GM19240 (cell line): ENCODE data around the gene OR11A1.
"Not testable (repeated sequence)": the region's sequence is repeated elsewhere in the genome, so short reads cannot be mapped to it uniquely, and the experiment has no call there.

Experiments used
- DNase-seq: peaks from one replicate; pipeline ENCODE4 v3.0.0; 2011; ENCODE audit warnings: low spot score; ENCODE audit not compliant: insufficient read length

Gene OR11A1

DNA sequence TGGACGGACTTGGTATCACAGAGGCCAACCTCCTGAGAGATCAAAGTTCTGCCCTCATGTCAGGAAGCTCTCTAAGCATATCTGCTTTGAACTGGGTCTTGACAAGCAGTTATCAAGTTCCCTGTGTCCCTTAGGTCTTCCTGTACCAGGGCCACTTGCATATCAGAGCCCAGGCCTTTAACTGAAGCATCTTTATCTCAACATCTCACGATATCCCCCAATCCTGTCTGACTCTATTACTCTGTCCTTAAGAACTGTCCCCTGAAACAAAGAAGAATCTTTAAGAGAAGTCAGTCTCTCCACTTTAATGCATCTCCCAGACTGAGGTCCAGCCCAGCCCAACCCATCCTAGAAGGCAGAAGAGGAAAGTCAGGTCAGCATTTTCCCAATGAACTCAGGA, 22.7 kb upstream of the OR11A1 start:
- DNase-seq = no peak

DNA sequence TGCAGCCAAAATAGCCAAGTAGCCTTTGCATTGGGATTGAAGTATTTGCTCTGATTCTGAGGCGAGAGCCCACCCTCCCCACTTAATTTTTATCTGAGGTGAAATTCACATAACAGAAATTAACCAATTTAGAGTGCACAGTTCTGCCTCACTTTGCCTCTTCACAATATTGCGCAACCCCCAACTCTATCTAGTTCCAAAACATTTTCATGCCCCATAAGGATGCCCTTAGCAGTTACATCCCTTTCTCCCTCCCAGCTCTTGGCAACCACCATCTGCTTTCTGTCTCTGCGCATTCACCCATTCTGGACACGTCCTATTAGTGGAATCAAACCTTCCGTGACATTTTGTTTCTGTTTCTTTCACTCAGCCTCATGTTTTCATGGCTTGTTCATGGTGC, 21.9 kb upstream of the OR11A1 start:
- no peak for DNase-seq

DNA sequence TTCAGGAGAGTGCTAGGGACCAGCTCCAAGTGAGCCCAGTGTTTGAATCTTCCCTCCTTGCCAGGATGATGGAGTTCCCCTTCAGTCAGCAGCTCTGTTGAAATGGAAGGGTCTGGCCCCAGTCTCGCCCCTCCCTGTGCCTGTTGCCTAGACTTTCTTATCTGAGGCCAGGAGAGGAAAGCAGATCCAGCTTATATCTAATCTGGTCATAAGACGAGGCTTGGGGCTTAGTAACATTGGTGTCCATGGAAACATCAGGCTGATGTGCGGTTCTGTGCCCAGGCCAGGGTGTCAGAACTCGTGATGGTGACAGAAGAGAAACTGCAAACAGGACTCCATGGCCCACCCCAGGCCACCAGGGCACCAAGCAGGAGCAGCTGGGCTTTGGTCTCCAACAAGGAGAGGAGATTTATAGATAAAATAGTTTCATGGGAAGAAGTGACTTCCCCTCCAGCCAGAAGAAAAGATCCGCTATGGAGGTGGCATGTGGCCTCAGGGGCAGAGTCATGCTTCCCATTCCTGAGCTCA, 21.1 kb upstream of the OR11A1 start:
- no peak for DNase-seq

DNA sequence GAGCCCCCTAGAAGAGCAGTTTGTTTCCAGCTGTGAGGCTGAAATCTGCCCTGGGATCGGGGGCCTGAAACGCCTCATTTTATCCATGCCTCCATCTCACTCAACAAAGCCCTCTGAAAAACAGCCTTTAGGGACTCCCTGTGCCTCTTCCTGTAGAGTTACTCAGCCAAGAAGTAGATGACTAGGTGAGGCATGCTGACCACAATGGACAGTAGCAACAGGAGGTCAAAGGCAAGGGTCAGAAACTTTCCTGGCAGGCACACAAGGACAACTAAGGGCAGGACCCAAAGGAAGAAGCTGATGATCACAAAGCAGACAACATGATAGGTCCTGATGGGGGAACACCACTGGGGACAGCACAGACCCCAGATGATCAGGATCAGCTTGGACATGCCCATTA, 18.1 kb upstream of the OR11A1 start:
- no peak for DNase-seq

DNA sequence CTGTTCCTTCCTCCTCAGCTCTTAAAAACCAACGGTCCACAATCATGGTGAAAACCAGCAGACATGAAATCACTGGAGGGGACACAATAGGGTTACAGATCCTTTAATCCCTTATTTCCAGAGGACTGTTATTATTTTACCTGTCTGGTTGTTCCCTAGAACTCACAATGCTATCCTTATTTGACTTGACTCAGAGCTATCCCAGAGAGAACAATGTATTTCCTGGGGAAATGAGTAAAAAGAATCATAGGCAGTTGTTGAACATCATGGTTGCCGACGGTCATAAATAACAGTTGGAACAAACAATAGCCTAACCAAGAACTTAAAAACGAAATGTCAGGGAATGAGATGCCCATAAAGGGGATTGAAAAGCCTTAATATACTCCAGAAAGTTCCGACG, 9.4 kb upstream of the OR11A1 start:
- no peak for DNase-seq

DNA sequence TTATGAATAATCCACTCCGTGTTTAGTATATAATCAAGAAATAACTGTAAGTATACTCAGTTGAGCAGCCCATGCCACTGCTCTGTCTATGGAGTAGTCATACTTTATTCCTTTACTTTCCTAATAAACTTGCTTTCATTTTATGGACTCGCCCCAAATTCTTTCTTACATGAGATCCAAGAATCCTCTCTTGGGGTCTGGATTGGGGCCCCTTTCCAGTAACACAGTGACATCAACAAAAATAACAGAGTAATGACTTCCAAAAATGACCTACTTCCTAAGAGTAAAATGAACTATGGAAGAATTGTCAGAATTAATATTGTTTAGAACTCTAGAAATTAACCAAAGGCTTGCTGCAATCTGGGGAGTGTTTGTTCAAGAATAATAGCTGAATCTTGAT, 8.9 kb upstream of the OR11A1 start:
- DNase-seq = no peak

DNA sequence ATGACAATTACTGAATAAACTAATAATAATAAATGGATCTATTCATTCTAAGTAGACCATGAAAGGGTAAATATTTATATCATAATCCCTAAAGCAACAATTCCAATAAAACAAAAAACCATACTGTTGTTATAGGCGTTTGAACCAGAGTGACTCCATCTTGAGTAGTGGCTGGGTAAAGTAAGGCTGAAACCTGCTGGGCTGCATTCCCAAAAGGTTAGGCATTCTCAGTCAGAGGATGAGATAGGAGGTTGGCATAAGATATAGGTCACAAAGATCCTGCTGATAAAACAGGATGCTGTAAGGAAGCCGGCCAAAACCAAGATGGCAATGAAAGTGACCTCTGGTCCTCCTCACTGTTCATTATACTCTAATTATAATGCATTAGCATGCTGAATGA, 8.4 kb upstream of the OR11A1 start:
- no peak for DNase-seq

DNA sequence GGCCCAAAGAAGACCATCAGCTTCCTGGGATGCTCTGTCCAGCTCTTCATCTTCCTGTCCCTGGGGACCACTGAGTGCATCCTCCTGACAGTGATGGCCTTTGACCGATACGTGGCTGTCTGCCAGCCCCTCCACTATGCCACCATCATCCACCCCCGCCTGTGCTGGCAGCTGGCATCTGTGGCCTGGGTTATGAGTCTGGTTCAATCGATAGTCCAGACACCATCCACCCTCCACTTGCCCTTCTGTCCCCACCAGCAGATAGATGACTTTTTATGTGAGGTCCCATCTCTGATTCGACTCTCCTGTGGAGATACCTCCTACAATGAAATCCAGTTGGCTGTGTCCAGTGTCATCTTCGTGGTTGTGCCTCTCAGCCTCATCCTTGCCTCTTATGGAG, 5.2 kb upstream of the OR11A1 start:
- DNase-seq = no peak

DNA sequence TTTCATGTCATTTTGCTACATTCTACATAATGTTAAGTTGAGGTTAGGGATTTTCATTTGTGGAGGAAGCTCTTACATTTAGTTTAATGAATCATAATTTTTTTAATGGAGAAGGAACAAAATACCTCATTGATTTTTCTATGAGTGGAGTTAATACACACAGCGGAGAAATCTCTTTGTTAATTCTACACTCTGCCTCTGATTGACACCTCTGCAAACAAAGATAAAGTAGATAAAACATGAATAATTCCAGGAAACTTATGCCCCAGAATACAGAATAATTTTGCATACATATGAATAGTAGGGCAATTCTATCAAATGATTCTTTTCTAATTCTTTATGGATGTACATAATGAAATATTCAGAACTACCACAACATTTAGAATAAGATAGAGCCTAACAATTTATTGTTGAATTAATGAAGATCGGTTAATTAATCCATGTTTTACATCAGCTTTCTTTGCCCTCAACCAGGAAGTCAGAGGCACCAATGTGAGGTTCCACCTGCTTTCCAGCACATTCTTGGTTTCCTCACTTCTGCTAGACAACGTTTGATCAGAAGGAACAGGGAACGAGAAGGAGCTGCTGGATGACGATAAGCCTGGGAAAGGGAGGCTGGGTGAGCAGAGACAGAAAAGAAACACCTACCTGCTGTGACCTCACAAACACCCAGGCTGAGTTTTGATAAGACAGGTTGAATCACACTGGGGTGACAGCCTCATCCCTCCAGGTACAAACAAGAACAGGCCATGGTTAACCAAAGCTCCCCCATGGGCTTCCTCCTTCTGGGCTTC, 4.3 kb upstream of the OR11A1 start:
- DNase-seq = no peak

DNA sequence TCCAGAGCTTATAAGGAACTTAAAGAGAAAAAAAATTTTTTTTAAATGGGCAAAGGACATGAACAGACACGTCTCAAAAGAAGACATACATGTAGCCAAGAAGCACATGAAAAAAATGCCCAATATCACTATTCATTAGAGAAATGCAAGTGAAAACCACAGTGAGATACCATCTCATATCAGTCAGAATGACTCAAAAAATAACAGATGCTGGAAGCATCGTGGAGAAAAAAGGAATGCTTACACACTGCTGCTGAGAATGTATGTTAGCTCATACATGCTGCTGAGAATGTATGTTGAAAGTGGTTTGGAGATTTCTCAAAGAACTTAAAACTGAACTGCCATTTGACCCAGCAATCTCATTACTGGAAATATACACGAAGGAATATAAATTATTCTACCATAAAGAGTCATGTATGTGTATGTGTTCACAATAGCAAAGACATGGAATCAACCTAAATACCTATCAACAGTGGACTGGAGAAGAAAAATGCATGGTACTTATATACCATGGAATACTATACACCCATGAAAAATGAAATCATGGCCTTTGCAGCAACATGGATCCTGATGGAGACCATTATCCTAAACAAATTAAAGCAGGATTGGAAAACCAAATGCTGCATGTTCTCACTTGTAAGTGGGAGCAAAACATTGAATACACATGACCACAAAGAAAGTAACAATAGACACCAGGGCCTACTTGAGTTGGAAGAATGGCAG, 5.2 kb downstream of the OR11A1 start:
- DNase-seq = no peak

DNA sequence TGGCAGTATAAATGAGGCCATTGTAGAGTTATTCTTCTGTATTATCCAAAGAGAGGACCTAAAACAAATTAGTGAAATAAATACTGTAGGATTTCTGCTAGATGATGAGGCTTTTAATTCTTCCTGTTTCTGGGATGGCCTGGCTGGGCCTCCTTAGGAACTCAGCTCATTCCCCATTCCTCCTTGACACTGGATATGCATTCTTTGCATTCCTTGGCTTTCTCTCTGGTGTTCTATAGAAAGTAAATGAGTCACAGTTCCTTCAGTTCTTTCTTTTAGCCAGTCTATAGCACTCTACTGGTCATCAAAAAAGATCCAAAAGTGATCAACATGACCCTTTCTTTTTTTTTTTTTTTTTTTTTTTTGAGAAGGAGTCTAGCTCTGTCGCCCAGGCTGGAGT, 9.2 kb downstream of the OR11A1 start:
- no peak for DNase-seq

DNA sequence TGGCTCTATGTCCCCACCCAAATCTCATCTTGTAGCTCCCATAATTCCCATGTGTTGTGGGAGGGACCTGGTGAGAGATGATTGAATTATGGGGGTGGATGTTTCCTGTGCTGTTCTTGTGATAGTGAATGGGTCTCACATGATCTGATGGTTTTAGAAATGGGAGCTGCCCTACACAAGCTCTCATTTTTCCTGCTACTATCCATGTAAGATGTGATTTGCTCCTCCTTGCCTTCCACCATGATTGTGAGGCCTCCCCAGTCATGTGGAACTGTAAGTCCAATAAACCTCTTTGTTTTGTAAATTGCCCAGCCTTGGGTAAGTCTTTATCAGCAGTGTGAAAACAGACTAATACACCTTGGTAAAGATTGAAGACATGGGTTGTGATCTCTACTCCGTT, 12.8 kb downstream of the OR11A1 start:
- DNase-seq = not testable (repeated sequence)

DNA sequence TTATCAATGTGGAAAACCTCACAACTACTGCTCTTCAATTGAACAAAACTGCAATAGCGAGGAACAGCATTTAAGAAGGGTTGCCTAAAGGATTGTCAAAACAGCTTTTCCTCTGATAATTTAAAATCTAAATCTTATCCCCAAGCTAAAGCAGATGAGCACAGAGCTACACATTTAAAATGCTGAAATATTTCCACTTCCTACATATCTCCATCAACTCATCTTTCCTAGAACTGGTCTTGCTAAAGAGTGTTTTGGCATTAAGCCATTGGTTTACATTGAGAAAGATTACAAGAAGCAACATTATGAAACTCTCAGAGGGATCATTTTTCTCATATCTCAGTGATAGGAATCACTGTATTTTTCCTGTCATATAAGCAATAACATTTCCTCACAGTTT, 14.2 kb downstream of the OR11A1 start:
- DNase-seq = no peak

DNA sequence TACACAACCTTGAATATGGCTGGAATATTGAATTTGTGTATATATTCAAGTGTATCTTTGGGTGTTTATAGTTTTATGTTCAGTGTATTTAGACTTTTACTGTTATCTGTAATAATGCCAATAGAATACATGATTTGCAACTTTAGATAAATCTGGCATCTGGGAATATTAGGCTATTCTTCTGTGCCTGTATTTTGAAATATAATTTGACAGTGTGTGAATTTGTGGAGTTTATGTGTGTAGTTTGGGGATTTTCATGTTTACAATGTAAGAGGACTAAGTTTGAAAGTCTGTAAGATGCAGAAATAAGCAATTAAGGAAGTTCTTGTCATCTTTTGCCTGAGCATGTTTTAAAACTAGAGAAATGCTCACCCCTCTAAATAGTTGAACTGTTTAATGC, 17.9 kb downstream of the OR11A1 start, which contains the start of gene OR10C1:
TSS of gene OR10C1 (plus strand) at position 301 of the 400 bp plus-strand sequence. CDS start 710 bp downstream, outside the sequence.
- no peak for DNase-seq

DNA sequence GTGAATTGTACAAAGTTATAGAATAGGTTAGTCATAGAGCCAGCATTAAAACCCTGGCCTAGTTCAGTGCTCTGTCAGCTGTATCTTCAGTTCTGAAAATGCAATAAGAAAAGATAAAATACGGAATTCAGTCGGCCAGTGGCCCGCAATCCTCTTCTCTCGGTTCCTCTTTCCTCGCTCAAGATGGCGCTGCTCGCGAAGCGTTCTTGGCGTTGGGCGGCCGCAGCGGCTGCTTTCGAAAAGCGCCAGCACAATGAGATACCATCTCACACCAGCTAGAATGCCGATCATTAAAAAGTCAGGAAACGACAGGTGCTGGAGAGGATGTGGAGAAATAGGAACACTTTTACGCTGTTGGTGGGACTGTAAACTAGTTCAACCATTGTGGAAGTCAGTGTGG, 20.1 kb downstream of the OR11A1 start:
- DNase-seq = not testable (repeated sequence)

DNA sequence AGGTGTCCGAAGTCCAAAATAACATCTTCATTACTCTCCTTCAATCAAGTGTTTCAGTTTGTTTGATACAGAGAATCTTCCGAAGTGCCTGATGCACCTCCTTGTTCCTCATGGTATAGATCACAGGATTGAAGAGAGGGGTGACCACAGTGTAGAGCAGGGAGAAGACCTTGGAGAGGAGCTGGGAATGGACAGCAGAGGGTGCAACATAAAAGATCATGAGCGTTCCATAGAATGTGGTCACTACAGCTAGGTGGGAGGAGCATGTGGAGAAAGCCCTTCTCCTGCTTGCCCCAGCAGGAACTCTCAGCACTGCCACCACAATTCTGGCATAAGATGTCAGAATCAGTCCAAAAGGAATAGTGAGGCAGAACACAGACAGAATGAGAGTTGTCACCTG, 30.2 kb downstream of the OR11A1 start:
- no peak for DNase-seq

DNA sequence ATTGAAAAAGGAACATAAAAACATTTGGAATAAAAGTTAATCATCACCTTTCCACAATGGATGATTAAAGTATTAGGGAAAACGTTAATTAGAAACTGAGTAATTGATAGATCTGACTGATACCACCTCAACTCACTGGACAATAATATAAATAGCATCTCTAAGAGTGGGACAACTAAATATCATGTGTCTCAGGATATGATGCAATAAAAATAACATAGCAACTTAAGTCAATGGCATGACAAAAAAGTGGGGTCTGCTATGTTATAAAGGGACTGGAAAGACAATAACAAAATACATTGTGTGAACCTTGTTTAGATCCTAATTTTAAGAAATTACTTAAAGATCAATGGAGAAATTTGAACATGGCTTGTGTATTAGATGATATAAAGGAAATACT, 31.8 kb downstream of the OR11A1 start:
- no peak for DNase-seq

DNA sequence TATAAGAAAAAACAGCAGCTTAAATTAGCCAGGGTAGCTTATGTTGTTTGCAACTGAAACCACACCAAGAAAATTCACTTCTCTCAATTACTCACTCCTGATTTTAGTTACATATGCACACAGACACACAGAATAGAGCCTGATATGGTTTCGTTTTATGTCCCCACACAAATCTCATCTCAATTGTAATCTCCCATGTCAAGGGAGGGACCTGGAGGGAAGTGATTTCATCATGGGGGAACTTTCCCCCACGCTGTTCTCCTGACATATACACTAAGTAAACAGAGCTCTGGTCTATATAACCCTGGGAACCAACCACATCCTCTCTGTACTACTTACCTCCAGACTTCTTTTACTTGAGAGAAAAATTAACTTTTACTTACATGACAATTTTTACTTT, 32.3 kb downstream of the OR11A1 start:
- no peak for DNase-seq

DNA sequence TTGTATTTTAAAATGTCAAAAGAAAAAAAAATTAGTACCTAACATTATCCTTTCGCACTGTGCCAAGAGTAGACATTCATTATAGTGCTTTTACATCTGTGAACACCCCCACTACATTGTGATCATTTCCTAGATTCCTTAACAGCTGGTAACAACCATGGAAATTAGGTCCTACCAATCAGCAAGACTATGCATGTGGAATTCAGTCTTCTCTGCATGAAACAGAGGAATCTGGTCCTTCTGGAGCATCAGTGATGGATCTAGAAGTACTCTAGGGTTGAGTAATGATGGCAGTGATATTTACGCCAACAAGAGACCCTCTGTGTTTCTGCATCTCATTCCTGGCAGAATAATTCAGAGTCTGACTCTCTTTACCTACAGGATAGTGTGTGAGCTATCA, 32.7 kb downstream of the OR11A1 start:
- DNase-seq = no peak

DNA sequence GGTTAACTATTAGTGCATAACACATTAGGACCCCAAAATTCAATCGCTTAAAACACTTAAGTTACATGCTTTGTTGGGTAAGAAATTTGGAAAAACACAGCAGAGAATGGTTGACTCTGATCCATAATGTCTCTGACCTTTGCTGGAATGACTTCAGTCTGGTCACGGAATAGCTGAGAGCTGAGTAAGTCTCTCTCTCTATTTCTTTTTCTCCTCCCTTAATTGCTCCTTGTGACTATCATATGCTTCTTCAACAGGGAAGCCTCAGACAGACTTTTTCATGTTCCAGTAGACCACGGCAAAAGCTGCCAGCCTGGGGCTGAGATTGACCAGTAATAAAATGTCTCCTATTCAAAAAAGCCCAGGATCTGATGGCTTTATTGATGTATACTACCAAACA, 37.4 kb downstream of the OR11A1 start:
- DNase-seq = no peak

DNA sequence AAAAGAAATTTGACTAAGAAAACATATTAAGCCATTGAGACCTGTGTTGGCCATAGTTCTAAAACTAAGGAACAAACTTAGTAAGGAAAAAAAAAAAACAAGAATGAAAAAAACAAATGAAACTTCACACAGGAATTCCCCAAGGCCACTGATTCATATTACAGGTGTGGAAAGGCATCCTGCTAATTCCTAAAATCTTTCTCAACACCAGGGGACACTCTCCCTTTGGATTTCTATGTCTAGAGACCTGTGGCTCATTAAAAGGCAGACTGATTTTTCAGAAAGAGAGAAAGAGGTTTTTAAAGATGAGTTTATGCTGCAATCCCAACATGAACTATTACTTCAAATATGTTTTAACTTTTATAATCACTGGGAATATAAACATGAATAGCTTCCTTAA, 42.3 kb downstream of the OR11A1 start, which contains the start of gene OR12D1:
TSS of gene OR12D1 (plus strand) at position 341 of the 400 bp plus-strand sequence.
- DNase-seq = no peak

DNA sequence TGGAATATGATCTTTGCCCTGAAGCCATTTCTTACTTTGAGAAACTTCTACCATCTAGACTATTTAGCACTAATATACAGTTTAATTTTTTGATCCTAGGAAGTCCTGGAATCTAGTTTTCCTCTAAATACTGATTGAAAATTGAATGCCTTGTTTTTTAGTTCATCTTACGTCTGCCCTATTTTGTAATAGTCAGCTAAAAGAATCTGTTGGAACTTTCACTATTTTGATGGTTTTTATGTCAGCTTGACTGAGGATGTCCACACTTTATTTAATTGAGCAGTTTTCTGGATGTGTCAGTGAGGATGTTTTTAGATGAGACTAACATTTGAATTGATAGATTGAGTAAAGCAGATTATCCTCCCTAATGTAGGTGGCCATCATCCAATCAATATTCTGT, 53.1 kb downstream of the OR11A1 start:
- DNase-seq = no peak

DNA sequence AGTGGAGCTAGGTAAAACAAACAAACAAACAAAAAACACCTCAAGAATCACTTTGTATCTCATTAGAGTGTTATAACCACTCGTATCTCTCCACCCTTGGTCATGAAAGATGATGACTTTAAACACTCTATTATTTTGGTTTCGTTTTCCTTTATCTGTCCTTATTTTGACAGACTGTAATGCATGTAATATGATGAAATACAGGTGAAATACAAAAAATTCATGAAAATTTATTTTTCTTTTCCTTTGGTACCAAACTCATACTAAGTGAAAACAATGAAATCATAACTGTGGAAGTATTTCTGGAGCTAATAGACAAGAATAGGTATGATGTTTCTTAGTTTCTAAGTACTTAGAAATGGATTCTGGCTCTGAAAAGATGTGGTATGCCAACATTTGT, 57.3 kb downstream of the OR11A1 start:
- DNase-seq = no peak
